ENCODE measurements around the gene UQCRQ. TPM values are rescaled to one million over a fixed set of nuclear protein-coding genes. Genes with fewer than 3 reads are reported as not detected.

Gene UQCRQ
- total and polyA plus RNA-seq, 2 donors (not counting 3 experiments of a cell fraction or from before 2014, with no cell fraction given): 246 to 390 TPM

- intact Hi-C loops (cut with micrococcal nuclease) (loop anchor here (1.0 to 10.0 kb wide), 7 partner anchors 43 to 525 kb away; partner anchors contain the start of genes SEPTIN8 and SLC22A4), dilution Hi-C loops (cut with MboI; ENCODE audit: extremely low pct_ligation_motif_present, low sequenced_read_pairs) (no loop called here)
- Histone ChIP-seq H3K9ac (replicated peaks; ENCODE audit: extremely low read depth, insufficient read depth, low read length) (no peak overlapping the region), H3K27ac (ENCODE audit: insufficient read depth, low read depth, low read length) (no peak overlapping the region), H3K9me3 (replicated peaks; ENCODE audit: control insufficient read depth, insufficient read depth, low read length) (no peaks in the 10 kb centered on the region), H3K9me1 (replicated peaks; ENCODE audit: control insufficient read depth, extremely low read depth, insufficient read depth, low read length) (no peaks in the 10 kb centered on the region), H2AFZ (ENCODE audit: low read depth, low read length) (peak overlapping the region; percentile 39), H3K4me2 (ENCODE audit: insufficient read depth, low read length) (no peak overlapping the region), H3K36me3 (ENCODE audit: control insufficient read depth in 2 of 2, extremely low read depth in 1 of 2, insufficient read depth in 2 of 2, low read length in 2 of 2) (peaks cover 1 to 4% of the 10 kb centered on the region in 2 experiments), H3K79me2 (ENCODE audit: control insufficient read depth, insufficient read depth, low read length) (no peaks in the 10 kb centered on the region), H3K4me3 (replicated peaks in 1 of 3; ENCODE audit: insufficient read depth in 1 of 3, low read depth in 1 of 3, low read length in 3 of 3) (no peak overlapping the region), H4K20me1 (replicated peaks; ENCODE audit: control insufficient read depth, extremely low read depth, insufficient read depth, low read length) (no peaks in the 10 kb centered on the region), H3K27me3 (ENCODE audit: control insufficient read depth in 2 of 2, insufficient read depth in 2 of 2, low read length in 2 of 2) (no peaks in the 10 kb centered on the region), H3K4me1 (ENCODE audit: control insufficient read depth, extremely low read depth, insufficient read depth, low read length) (peaks cover 2% of the 10 kb centered on the region)
- BruUV-seq (replicated peaks): no TSS peak
- ChIA-PET POLR2A (interaction anchor here (0.7 kb wide), 1 partner anchor 204 kb away, joined by 8 read pairs; no protein-coding TSS in a partner anchor), CTCF (interaction anchor here (0.7 to 5.9 kb wide), 69 partner anchors 9 to 640 kb away, joined by 3 to 179 read pairs (median 5); partner anchors contain the start of genes CCNI2, IRF1, KIF3A and SEPTIN8)
- no peak for TF ChIP-seq JUN (IDR thresholded peaks at IDR 0.05; ENCODE audit: borderline replicate concordance, insufficient read depth, insufficient read length, low read depth)
- TF ChIP-seq, protein P1, sequence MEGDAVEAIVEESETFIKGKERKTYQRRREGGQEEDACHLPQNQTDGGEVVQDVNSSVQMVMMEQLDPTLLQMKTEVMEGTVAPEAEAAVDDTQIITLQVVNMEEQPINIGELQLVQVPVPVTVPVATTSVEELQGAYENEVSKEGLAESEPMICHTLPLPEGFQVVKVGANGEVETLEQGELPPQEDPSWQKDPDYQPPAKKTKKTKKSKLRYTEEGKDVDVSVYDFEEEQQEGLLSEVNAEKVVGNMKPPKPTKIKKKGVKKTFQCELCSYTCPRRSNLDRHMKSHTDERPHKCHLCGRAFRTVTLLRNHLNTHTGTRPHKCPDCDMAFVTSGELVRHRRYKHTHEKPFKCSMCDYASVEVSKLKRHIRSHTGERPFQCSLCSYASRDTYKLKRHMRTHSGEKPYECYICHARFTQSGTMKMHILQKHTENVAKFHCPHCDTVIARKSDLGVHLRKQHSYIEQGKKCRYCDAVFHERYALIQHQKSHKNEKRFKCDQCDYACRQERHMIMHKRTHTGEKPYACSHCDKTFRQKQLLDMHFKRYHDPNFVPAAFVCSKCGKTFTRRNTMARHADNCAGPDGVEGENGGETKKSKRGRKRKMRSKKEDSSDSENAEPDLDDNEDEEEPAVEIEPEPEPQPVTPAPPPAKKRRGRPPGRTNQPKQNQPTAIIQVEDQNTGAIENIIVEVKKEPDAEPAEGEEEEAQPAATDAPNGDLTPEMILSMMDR (IDR thresholded peaks at IDR 0.05; ENCODE audit: extremely low read depth in 1 of 2, insufficient read depth in 1 of 2, low read depth in 1 of 2, low read length in 2 of 2): peak; percentile 78 to 91
- peak; percentile 98 for FAIRE-seq
- DNase-seq (ENCODE audit: low read depth, low spot score): peak; percentile 87
These were observed 46.2 kb upstream of the UQCRQ start for GRCh38 chr5:132820162-132820754.

- dilution Hi-C loops (cut with MboI; ENCODE audit: extremely low pct_ligation_motif_present, low sequenced_read_pairs): no loop called here
These were observed 45.1 kb upstream of the UQCRQ start for GRCh38 chr5:132821350-132821749.

More at GRCh38 chr5:132821350-132821749, 45.1 kb upstream of the UQCRQ start:
- no TSS peak for BruUV-seq (replicated peaks)
- POLR2A ChIA-PET: no interaction called here
- H3K79me2 ChIP-seq (ENCODE audit: control insufficient read depth, insufficient read depth, low read length): no peaks in the 10 kb centered on the region
- no peak overlapping the region for H2AFZ ChIP-seq (ENCODE audit: low read depth, low read length)
- no peaks in the 10 kb centered on the region for H3K9me3 ChIP-seq (replicated peaks; ENCODE audit: control insufficient read depth, insufficient read depth, low read length)
- H3K4me2 ChIP-seq (ENCODE audit: insufficient read depth, low read length): no peak overlapping the region
- no peak for DNase-seq (ENCODE audit: low read depth, low spot score)
- CTCF ChIA-PET: interaction anchor here (1.0 to 5.9 kb wide), 11 partner anchors 8 to 434 kb away, joined by 3 to 179 read pairs (median 17); partner anchors contain the start of genes KIF3A and SHROOM1
- peaks cover 2% of the 10 kb centered on the region for H3K4me1 ChIP-seq (ENCODE audit: control insufficient read depth, extremely low read depth, insufficient read depth, low read length)
- TF ChIP-seq POLR2AphosphoS5 (IDR thresholded peaks at IDR 0.05; ENCODE audit: insufficient read depth, low read depth, low read length): no peak
- TF ChIP-seq MYC (IDR thresholded peaks at IDR 0.05; ENCODE audit: low read depth, low read length): no peak
- TF ChIP-seq EZH2 (IDR thresholded peaks at IDR 0.05; ENCODE audit: borderline replicate concordance, low read depth, low read length, severe bottlenecking): no peak
- TF ChIP-seq POLR2A (IDR thresholded peaks at IDR 0.05; ENCODE audit: low read depth, low read length): no peak
- no peak for TF ChIP-seq FOS (IDR thresholded peaks at IDR 0.05; ENCODE audit: borderline replicate concordance, insufficient read depth, low read length)
- TF ChIP-seq, protein P1 (IDR thresholded peaks at IDR 0.05; ENCODE audit: extremely low read depth in 1 of 2, insufficient read depth in 1 of 2, low read depth in 1 of 2, low read length in 2 of 2): no peak
- TF ChIP-seq, protein P2, sequence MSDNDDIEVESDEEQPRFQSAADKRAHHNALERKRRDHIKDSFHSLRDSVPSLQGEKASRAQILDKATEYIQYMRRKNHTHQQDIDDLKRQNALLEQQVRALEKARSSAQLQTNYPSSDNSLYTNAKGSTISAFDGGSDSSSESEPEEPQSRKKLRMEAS (IDR thresholded peaks at IDR 0.05; ENCODE audit: insufficient read depth, insufficient read length): no peak
- no peak for TF ChIP-seq JUN (IDR thresholded peaks at IDR 0.05; ENCODE audit: borderline replicate concordance, insufficient read depth, insufficient read length, low read depth)
- no peak for TF ChIP-seq GATA2 (IDR thresholded peaks at IDR 0.05; ENCODE audit: insufficient read depth, insufficient read length, low read depth, low read length)
- no peak overlapping the region for H3K4me3 ChIP-seq (replicated peaks in 1 of 3; ENCODE audit: insufficient read depth in 1 of 3, low read depth in 1 of 3, low read length in 3 of 3)
- no peaks in the 10 kb centered on the region for H4K20me1 ChIP-seq (replicated peaks; ENCODE audit: control insufficient read depth, extremely low read depth, insufficient read depth, low read length)
- H3K9me1 ChIP-seq (replicated peaks; ENCODE audit: control insufficient read depth, extremely low read depth, insufficient read depth, low read length): no peaks in the 10 kb centered on the region
- FAIRE-seq: no peak
- peaks cover 2 to 4% of the 10 kb centered on the region in 2 experiments for H3K36me3 ChIP-seq (ENCODE audit: control insufficient read depth in 2 of 2, extremely low read depth in 1 of 2, insufficient read depth in 2 of 2, low read length in 2 of 2)
- intact Hi-C loops (cut with micrococcal nuclease): loop anchor here (2.0 to 10.0 kb wide), 4 partner anchors 45 to 527 kb away; partner anchors contain the start of genes SEPTIN8 and SLC22A4
- H3K9ac ChIP-seq (replicated peaks; ENCODE audit: extremely low read depth, insufficient read depth, low read length): no peak overlapping the region
- no peaks in the 10 kb centered on the region for H3K27me3 ChIP-seq (ENCODE audit: control insufficient read depth in 2 of 2, insufficient read depth in 2 of 2, low read length in 2 of 2)
- no peak overlapping the region for H3K27ac ChIP-seq (ENCODE audit: insufficient read depth, low read depth, low read length)
